ENCODE results near the gene CYLC2.

CYLC2 gene

GRCh38 chr9:102995033-102995432 is at the start of gene CYLC2:
CYLC2 (plus strand) TSS chr9:102995333; CDS start chr9:102995381, 48 bp downstream.
- DNase-seq (ENCODE audit: low read depth) = no peak

GRCh38 chr9:102950346-102950745 is 44.8 kb upstream of the CYLC2 start:
- DNase-seq (ENCODE audit: low read depth) = no peak

- DNase-seq (ENCODE audit: low read depth) = no peak
Observed at GRCh38 chr9:102966999-102967398, 28.1 kb upstream of the CYLC2 start.

GRCh38 chr9:102967979-102968378 is 27.2 kb upstream of the CYLC2 start:
- DNase-seq (ENCODE audit: low read depth) = no peak

- DNase-seq (ENCODE audit: low read depth) = no peak
Observed at GRCh38 chr9:102972780-102973179, 22.4 kb upstream of the CYLC2 start.

- no peak for DNase-seq (ENCODE audit: low read depth)
Observed at GRCh38 chr9:102974530-102974929, 20.6 kb upstream of the CYLC2 start.

- no peak for DNase-seq (ENCODE audit: low read depth)
Observed at GRCh38 chr9:102975251-102975650, 19.9 kb upstream of the CYLC2 start.

GRCh38 chr9:102985162-102985895 is 9.8 kb upstream of the CYLC2 start:
- no peak for DNase-seq (ENCODE audit: low read depth)

GRCh38 chr9:102986425-102986824 is 8.7 kb upstream of the CYLC2 start:
- no peak for DNase-seq (ENCODE audit: low read depth)

GRCh38 chr9:103003689-103004088 is 8.6 kb downstream of the CYLC2 start:
- no peak for DNase-seq (ENCODE audit: low read depth)

GRCh38 chr9:103014242-103014641 is 19.1 kb downstream of the CYLC2 start:
- no peak for DNase-seq (ENCODE audit: low read depth)

- no peak for DNase-seq (ENCODE audit: low read depth)
Observed at GRCh38 chr9:103025796-103026195, 30.7 kb downstream of the CYLC2 start.

- no peak for DNase-seq (ENCODE audit: low read depth)
Observed at GRCh38 chr9:103037508-103038477, 42.7 kb downstream of the CYLC2 start.

GRCh38 chr9:103041961-103042360 is 46.8 kb downstream of the CYLC2 start:
- no peak for DNase-seq (ENCODE audit: low read depth)

Data from T-helper 22 cell (primary cell).